22Rv1 (cell line): ENCODE results near the gene FKBP5.

ENCODE experiments used
- CTCF ChIP-seq: fragments of 450-650 bp; IDR thresholded peaks from 2 replicates; pipeline ENCODE4 v1.5.1; 2017; ENCODE audit warnings: mild to moderate bottlenecking
- ZFX ChIP-seq: fragments of 450-650 bp; IDR thresholded peaks from 2 replicates; pipeline ENCODE4 v1.6.1; 2017; ENCODE audit warnings: antibody characterized with exemption, borderline replicate concordance

- TF ChIP-seq CTCF = no peak
- TF ChIP-seq ZFX = no peak
Measured at GRCh38 chr6:35544769-35545361, 143.8 kb downstream of the FKBP5 start.
